ENCODE data around the gene PYGO2. TPM values are rescaled to one million over a fixed set of nuclear protein-coding genes. Genes with fewer than 3 reads are reported as not detected.

PYGO2 gene
- total RNA-seq, 2 donors from 2014 or later, result 44.1 to 44.6 TPM

DNA sequence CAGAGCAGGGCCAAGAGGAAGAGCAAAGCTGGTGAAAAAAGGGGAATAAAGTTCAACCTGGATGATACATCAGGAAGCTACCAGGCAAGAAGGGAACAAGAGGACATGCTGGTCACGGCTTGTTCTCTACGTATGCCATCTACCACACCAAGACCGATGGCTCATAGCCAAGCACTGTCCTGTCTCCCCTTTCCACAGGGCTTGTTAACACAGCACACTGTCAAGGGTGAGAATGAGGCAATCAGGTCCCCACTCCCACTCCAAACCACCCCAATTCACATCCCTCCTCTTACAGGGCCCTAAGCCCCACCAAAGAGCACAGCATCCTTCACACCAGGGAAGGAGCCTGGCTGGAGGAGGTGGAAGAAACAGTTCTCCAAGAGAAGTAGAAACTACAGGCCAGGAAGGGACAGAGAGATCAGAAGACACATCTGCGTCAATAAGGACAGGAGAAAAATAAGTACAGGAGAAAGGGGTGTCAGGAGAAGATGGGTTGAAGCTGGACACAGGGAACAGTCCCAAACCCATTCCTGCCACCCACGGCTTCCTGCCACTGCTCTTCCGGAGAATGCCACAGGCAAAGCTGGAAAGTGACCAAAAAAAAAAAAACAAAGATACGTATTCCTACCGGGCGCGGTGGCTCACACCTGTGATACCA, 9.9 kb upstream of the PYGO2 start:
- peak; percentile 72 for DNase-seq (ENCODE audit: low spot score)
- no peak for TF ChIP-seq POLR2A (IDR thresholded peaks at IDR 0.05)
- TF ChIP-seq, protein P1, sequence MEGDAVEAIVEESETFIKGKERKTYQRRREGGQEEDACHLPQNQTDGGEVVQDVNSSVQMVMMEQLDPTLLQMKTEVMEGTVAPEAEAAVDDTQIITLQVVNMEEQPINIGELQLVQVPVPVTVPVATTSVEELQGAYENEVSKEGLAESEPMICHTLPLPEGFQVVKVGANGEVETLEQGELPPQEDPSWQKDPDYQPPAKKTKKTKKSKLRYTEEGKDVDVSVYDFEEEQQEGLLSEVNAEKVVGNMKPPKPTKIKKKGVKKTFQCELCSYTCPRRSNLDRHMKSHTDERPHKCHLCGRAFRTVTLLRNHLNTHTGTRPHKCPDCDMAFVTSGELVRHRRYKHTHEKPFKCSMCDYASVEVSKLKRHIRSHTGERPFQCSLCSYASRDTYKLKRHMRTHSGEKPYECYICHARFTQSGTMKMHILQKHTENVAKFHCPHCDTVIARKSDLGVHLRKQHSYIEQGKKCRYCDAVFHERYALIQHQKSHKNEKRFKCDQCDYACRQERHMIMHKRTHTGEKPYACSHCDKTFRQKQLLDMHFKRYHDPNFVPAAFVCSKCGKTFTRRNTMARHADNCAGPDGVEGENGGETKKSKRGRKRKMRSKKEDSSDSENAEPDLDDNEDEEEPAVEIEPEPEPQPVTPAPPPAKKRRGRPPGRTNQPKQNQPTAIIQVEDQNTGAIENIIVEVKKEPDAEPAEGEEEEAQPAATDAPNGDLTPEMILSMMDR (IDR thresholded peaks at IDR 0.05), result no peak
- TF ChIP-seq POLR2AphosphoS5 (IDR thresholded peaks at IDR 0.05), result no peak
- peaks cover 14% of the 10 kb centered on the region for H3K4me1 ChIP-seq (replicated peaks)
- H3K27ac ChIP-seq, result peak overlapping the region; percentile 98 to 99
- intact Hi-C loops (cut with DNase I), result no loop called here
- H3K4me3 ChIP-seq, result peak overlapping the region in 1 of 2 donors; percentile 33
- H3K9me3 ChIP-seq, result no peaks in the 10 kb centered on the region
- peaks cover 0 to 4% of the 10 kb centered on the region in 2 donors for H3K36me3 ChIP-seq
- H3K27me3 ChIP-seq (replicated peaks; ENCODE audit: insufficient read depth), result no peaks in the 10 kb centered on the region
- WGBS, result 25% methylated on average over 10 of the region's 10 CpGs

DNA sequence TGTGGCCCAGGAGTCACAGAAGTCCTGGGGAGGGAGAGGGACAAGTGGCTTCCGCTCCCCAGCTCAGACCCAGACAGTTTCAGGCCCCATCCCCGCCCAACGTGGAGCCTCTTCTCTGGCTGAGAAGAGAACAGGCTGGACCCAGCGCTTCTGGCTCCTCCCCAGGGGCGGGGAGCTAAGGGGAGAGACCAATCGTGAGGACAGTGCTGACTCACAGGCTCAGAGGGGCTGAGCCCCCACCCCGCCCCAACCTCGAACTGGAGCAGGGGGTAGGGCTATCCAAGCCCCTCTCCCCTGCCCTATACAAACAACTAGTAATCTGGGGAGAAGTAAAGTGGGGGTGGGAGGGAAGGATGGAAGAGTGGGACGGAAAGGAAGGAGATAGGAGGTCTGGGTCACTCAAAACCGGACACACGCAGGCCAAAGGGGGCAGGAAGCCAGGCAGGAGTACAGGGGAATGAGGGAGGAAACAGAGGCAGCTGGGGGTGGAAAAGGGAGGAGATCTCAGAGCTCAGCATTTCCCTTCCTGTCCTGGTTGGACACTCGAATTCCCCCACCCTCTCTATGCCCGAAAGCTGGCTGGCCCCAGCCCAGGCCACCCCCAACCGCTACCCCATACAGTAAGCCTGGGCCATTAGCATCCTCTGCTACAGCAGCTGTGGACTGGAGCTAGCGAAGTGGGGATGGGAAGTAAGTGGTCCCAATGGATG, 9.2 kb upstream of the PYGO2 start, which contains the start of gene SHC1:
SHC1 (minus strand) TSS at position 117 of the 710 bp plus-strand sequence. CDS start 221 bp downstream, outside the sequence.
- peak within 1 kb of the TSS; percentile 6 to 33 for H3K4me3 ChIP-seq
- peaks cover 0 to 5% of the 10 kb centered on the region in 2 donors for H3K36me3 ChIP-seq
- H3K4me1 ChIP-seq (replicated peaks), result peaks cover 14% of the 10 kb centered on the region
- no peaks in the 10 kb centered on the region for H3K27me3 ChIP-seq (replicated peaks; ENCODE audit: insufficient read depth)
- intact Hi-C loops (cut with DNase I), result no loop called here
- DNase-seq (ENCODE audit: low spot score), result peak; percentile 94
- TF ChIP-seq POLR2A (IDR thresholded peaks at IDR 0.05) (peak; percentile 98), POLR2AphosphoS5 (IDR thresholded peaks at IDR 0.05) (peak; percentile 96)
- TF ChIP-seq, protein P1 (IDR thresholded peaks at IDR 0.05), result peak in 1 of 4 experiments; percentile 4
- H3K27ac ChIP-seq, result peak within 1 kb of the TSS; percentile 98 to 99
- H3K9me3 ChIP-seq, result no peaks in the 10 kb centered on the region
- WGBS, result 7% methylated on average over 15 of the region's 15 CpGs

DNA sequence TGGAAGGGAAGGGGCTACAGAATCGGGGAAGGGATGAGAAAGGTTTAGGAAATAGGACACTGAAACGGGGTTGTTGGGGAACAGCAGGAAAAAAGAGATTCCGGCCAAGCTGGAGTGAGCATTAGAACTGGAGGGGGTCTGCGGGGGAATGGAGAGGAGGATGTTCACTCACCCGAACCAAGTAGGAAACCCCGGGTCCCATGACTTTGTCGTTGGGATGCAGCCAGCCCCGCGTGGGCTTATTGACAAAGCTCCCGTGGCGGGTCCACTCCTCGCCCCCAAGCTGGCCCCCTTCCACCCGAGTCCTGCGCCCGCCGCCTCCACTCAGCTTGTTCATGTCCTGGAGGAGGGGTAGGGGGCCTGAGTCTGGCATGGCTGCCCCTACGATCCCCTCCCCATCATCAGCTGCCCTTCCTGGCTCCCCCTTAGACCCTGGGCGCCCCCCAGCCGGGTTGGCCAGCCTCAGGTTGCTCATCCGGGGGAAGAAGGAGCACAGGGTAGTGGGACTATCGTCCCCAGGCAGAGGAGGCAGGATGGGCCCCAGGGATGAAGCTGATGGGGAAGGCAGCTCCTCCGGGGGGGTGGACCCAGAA, 8.4 kb upstream of the PYGO2 start:
- DNase-seq (ENCODE audit: low spot score), result no peak
- peaks cover 14% of the 10 kb centered on the region for H3K4me1 ChIP-seq (replicated peaks)

DNA sequence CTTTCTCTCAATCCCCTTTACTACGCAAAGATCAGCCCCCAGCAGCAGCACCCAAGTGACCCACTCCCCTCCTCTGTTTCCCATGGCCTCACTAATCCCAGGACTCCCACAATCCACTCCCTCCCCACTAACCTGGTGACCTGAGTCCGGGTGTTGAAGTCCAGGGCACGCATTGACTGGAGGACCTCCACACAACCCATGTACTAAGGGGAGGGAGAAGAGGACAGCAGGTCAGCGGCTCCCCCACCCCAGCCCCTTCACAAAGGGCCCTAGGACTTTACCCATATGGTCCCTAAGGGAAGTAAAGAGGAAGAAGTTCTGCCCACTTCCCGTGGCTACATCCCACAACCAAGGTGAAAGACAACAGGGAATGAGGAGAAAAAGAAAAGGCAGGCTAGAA, 7.7 kb upstream of the PYGO2 start:
- H3K36me3 ChIP-seq, result peaks cover 0 to 14% of the 10 kb centered on the region in 2 donors
- intact Hi-C loops (cut with DNase I), result no loop called here
- peak overlapping the region in 1 of 2 donors; percentile 33 for H3K4me3 ChIP-seq
- TF ChIP-seq, protein P1 (IDR thresholded peaks at IDR 0.05), result no peak
- TF ChIP-seq POLR2A (IDR thresholded peaks at IDR 0.05) (no peak), POLR2AphosphoS5 (IDR thresholded peaks at IDR 0.05) (no peak)
- no peak for DNase-seq (ENCODE audit: low spot score)
- peaks cover 14% of the 10 kb centered on the region for H3K4me1 ChIP-seq (replicated peaks)
- peak overlapping the region; percentile 98 to 99 for H3K27ac ChIP-seq
- no peaks in the 10 kb centered on the region for H3K9me3 ChIP-seq
- no peaks in the 10 kb centered on the region for H3K27me3 ChIP-seq (replicated peaks; ENCODE audit: insufficient read depth)
- whole genome bisulfite sequencing, result 42% methylated on average over 5 of the region's 5 CpGs

More for the DNA sequence above, 8.4 kb upstream of the PYGO2 start:
- peak overlapping the region; percentile 6 to 33 for H3K4me3 ChIP-seq
- WGBS, result 16% methylated on average over 22 of the region's 22 CpGs
- TF ChIP-seq POLR2A (IDR thresholded peaks at IDR 0.05) (no peak), POLR2AphosphoS5 (IDR thresholded peaks at IDR 0.05) (no peak)
- TF ChIP-seq, protein P1 (IDR thresholded peaks at IDR 0.05), result no peak
- no peaks in the 10 kb centered on the region for H3K27me3 ChIP-seq (replicated peaks; ENCODE audit: insufficient read depth)
- peaks cover 0 to 13% of the 10 kb centered on the region in 2 donors for H3K36me3 ChIP-seq
- intact Hi-C loops (cut with DNase I), result no loop called here
- peak overlapping the region; percentile 98 to 99 for H3K27ac ChIP-seq
- no peaks in the 10 kb centered on the region for H3K9me3 ChIP-seq

Data from prostate gland (tissue), 2 donors.